Neural cell (in vitro differentiated cells): ENCODE measurements around the gene CRTC1.

Source experiments
- EZH2 ChIP-seq: fragments of 200-600, 300-800 bp; shearing (Covaris generic), sonication (generic); IDR thresholded peaks from 2 replicates; pipeline ENCODE4 v1.6.1; 2014; ENCODE audit warnings: antibody characterized with exemption, low read length, borderline replicate concordance, mild to moderate bottlenecking; ENCODE audit not compliant: insufficient read depth, poor library complexity, severe bottlenecking
- MXI1 ChIP-seq: fragments of 450-650 bp; conservative IDR thresholded peaks from 2 replicates; pipeline ENCODE4 v1.6.1; 2014; ENCODE audit warnings: antibody characterized with exemption, mild to moderate bottlenecking; ENCODE audit not compliant: poor library complexity, severe bottlenecking
- SMC3 ChIP-seq: fragments of 450-650 bp; conservative IDR thresholded peaks from 2 replicates; pipeline ENCODE4 v1.6.1; 2014; ENCODE audit warnings: antibody characterized with exemption, mild to moderate bottlenecking, moderate library complexity; ENCODE audit not compliant: poor library complexity
- TAF1 ChIP-seq: IDR thresholded peaks from 2 replicates; pipeline ENCODE4 v1.6.1; 2012; ENCODE audit warnings: low read depth
- TF ChIP-seq, protein P1 (sequence below): fragments of 450-650 bp; IDR thresholded peaks from 2 replicates; pipeline ENCODE4 v1.5.1; 2014; ENCODE audit warnings: antibody characterized with exemption, mild to moderate bottlenecking, moderate library complexity; ENCODE audit not compliant: poor library complexity, severe bottlenecking
- TF ChIP-seq, protein P2 (sequence below): IDR thresholded peaks from 2 replicates; pipeline ENCODE4 v1.6.1; 2012; ENCODE audit warnings: borderline replicate concordance

DNA sequence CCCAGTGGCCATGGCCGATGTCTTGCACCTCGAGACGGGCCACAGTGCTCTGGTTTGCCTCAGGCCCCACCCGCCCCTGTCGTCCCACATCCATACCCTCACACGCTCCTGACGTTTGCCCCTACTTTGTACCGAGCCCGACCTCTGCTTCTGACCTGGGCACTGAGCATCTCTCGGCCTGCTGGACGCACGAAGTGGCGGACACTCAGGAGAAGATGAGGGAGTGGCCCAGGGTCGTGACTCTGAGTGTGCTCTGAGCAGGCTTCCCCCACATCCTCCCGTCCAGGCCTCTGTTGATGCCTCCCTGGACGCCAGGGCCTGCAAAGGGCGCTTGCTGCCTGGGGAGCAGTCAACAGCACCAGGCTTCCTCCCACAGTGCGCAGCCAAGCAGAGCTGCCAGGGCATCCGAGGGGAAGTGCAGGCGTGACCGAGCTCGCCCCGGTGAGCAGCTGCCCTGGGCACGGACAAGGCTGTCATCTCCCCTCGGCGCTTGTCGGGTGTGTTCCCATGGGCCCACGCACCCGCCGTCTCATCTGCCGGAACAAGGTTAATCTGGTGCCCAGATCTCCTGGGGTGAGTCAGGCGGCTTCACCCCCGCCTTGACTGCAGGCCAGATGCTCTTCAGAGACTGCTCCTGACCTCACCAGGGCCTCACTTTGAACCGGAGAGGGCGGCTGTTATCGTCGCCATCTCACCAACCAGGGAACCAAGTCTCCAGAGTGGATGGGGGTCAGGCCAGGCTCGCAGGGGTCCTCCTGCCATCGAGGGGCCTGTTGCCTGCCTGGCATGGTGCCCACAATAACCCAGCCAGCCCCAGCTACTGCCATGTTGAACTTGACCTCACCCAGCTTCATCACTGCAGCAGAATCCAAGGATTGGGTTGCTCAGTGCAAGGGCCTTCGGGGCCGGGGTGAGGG, 80.5 kb downstream of the CRTC1 start:
- TF ChIP-seq, protein P1, sequence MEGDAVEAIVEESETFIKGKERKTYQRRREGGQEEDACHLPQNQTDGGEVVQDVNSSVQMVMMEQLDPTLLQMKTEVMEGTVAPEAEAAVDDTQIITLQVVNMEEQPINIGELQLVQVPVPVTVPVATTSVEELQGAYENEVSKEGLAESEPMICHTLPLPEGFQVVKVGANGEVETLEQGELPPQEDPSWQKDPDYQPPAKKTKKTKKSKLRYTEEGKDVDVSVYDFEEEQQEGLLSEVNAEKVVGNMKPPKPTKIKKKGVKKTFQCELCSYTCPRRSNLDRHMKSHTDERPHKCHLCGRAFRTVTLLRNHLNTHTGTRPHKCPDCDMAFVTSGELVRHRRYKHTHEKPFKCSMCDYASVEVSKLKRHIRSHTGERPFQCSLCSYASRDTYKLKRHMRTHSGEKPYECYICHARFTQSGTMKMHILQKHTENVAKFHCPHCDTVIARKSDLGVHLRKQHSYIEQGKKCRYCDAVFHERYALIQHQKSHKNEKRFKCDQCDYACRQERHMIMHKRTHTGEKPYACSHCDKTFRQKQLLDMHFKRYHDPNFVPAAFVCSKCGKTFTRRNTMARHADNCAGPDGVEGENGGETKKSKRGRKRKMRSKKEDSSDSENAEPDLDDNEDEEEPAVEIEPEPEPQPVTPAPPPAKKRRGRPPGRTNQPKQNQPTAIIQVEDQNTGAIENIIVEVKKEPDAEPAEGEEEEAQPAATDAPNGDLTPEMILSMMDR, result no peak
- no peak for TF ChIP-seq MXI1
- no peak for TF ChIP-seq TAF1
- no peak for TF ChIP-seq EZH2
- no peak for TF ChIP-seq SMC3
- TF ChIP-seq, protein P2, sequence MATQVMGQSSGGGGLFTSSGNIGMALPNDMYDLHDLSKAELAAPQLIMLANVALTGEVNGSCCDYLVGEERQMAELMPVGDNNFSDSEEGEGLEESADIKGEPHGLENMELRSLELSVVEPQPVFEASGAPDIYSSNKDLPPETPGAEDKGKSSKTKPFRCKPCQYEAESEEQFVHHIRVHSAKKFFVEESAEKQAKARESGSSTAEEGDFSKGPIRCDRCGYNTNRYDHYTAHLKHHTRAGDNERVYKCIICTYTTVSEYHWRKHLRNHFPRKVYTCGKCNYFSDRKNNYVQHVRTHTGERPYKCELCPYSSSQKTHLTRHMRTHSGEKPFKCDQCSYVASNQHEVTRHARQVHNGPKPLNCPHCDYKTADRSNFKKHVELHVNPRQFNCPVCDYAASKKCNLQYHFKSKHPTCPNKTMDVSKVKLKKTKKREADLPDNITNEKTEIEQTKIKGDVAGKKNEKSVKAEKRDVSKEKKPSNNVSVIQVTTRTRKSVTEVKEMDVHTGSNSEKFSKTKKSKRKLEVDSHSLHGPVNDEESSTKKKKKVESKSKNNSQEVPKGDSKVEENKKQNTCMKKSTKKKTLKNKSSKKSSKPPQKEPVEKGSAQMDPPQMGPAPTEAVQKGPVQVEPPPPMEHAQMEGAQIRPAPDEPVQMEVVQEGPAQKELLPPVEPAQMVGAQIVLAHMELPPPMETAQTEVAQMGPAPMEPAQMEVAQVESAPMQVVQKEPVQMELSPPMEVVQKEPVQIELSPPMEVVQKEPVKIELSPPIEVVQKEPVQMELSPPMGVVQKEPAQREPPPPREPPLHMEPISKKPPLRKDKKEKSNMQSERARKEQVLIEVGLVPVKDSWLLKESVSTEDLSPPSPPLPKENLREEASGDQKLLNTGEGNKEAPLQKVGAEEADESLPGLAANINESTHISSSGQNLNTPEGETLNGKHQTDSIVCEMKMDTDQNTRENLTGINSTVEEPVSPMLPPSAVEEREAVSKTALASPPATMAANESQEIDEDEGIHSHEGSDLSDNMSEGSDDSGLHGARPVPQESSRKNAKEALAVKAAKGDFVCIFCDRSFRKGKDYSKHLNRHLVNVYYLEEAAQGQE, result no peak
